ENCODE results near the gene TMEM30A. TPM values are rescaled to one million over a fixed set of nuclear protein-coding genes. Genes with fewer than 3 reads are reported as not detected.

TMEM30A gene
- total and polyA plus RNA-seq, 4 donors = 33.3 to 71.0 (median 45.4) TPM

GRCh38 chr6:75257343-75258087, 27.1 kb downstream of the TMEM30A start:
- Histone ChIP-seq H3K4me3 (ENCODE audit: low read depth in 1 of 3, low read length in 3 of 3) (no peak overlapping the region), H3K27me3 (ENCODE audit: control insufficient read depth in 4 of 4, insufficient read depth in 4 of 4, low read length in 3 of 4) (no peaks in the 10 kb centered on the region), H3K4me1 (ENCODE audit: control insufficient read depth in 4 of 4, insufficient read depth in 4 of 4, low read length in 3 of 4) (no peaks in the 10 kb centered on the region), H3K9ac (ENCODE audit: low read depth in 1 of 2, low read length in 2 of 2) (no peak overlapping the region), H3K9me3 (ENCODE audit: control insufficient read depth in 4 of 4, low read length in 3 of 4) (no peaks in the 10 kb centered on the region), H3K36me3 (ENCODE audit: control insufficient read depth in 4 of 4, insufficient read depth in 3 of 4, low read depth in 1 of 4, low read length in 3 of 4) (peaks cover 6 to 52% (median 33%) of the 10 kb centered on the region in 4 donors), H3K27ac (ENCODE audit: low read depth in 1 of 2, low read length in 2 of 2) (no peak overlapping the region)
- no peak for TF ChIP-seq GABPA (IDR thresholded peaks at IDR 0.05 in 1 of 2, conservative IDR thresholded peaks at IDR 0.05 in 1 of 2)
- TF ChIP-seq HNF4A (conservative IDR thresholded peaks at IDR 0.05) = no peak
- TF ChIP-seq MAX (IDR thresholded peaks at IDR 0.05) = no peak
- no peak for TF ChIP-seq NR2F2 (IDR thresholded peaks at IDR 0.05)
- TF ChIP-seq JUND (IDR thresholded peaks at IDR 0.05) = no peak
- no peak for TF ChIP-seq HNF4G (IDR thresholded peaks at IDR 0.05)
- TF ChIP-seq CTCF (IDR thresholded peaks at IDR 0.05; ENCODE audit: low read depth, low read length, missing input control) = no peak
- no peak for TF ChIP-seq EGR1 (IDR thresholded peaks at IDR 0.05; ENCODE audit: low read depth in 2 of 2)
- TF ChIP-seq REST (IDR thresholded peaks at IDR 0.05) = no peak
- TF ChIP-seq FOXA2 (IDR thresholded peaks at IDR 0.05) = no peak
- no peak for TF ChIP-seq FOXA1 (IDR thresholded peaks at IDR 0.05)
- no peak for TF ChIP-seq RAD21 (IDR thresholded peaks at IDR 0.05)
- DNase-seq (ENCODE audit: low spot score) = no peak
- WGBS = 99% methylated on average over 1 of the region's 1 CpG

GRCh38 chr6:75250552-75250951, 34.0 kb downstream of the TMEM30A start:
- Histone ChIP-seq H3K27ac (ENCODE audit: low read depth in 1 of 2, low read length in 2 of 2) (no peak overlapping the region), H3K9me3 (ENCODE audit: control insufficient read depth in 4 of 4, low read length in 3 of 4) (no peaks in the 10 kb centered on the region), H3K4me1 (ENCODE audit: control insufficient read depth in 4 of 4, insufficient read depth in 4 of 4, low read length in 3 of 4) (no peaks in the 10 kb centered on the region), H3K9ac (ENCODE audit: low read depth in 1 of 2, low read length in 2 of 2) (no peak overlapping the region), H3K36me3 (ENCODE audit: control insufficient read depth in 4 of 4, insufficient read depth in 3 of 4, low read depth in 1 of 4, low read length in 3 of 4) (peaks cover 0 to 13% (median 7%) of the 10 kb centered on the region in 4 donors), H3K27me3 (ENCODE audit: control insufficient read depth in 4 of 4, insufficient read depth in 4 of 4, low read length in 3 of 4) (no peaks in the 10 kb centered on the region), H3K4me3 (ENCODE audit: low read depth in 1 of 3, low read length in 3 of 3) (no peak overlapping the region)
- no peak for TF ChIP-seq RAD21 (IDR thresholded peaks at IDR 0.05)
- TF ChIP-seq TAF1 (conservative IDR thresholded peaks at IDR 0.05) = no peak
- no peak for TF ChIP-seq ATF3 (IDR thresholded peaks at IDR 0.05)
- no peak for TF ChIP-seq ZBTB33 (IDR thresholded peaks at IDR 0.05)
- TF ChIP-seq HNF4G (IDR thresholded peaks at IDR 0.05) = no peak
- no peak for TF ChIP-seq CTCF (IDR thresholded peaks at IDR 0.05; ENCODE audit: low read depth, low read length, missing input control)
- 77% methylated on average over 2 of the region's 2 CpGs for WGBS
- no peak for DNase-seq (ENCODE audit: low spot score)

Data from liver (tissue), 9 donors.